Thoracic aorta (tissue), 2 donors: Measurements from ENCODE around the gene TARP.

Experiments
- ATAC-seq: fragments of 150-250 bp; one replicate; pipeline ENCODE4 v1.8.0; 2017; ENCODE audit warnings: low read depth; ENCODE audit not compliant: insufficient number of reproducible peaks, low FRiP score
- DNase-seq: peaks from one replicate; pipeline ENCODE4 v3.0.0-alpha.2; 2020; ENCODE audit warnings: low spot score
- H3K27ac ChIP-seq, 2 donors: fragments of 200-600 bp; sonication (generic); 1 replicate in 1 of 2; 2 replicates in 1 of 2; pipeline ENCODE4 v1.5.1; 2016; ENCODE audit warnings: mild to moderate bottlenecking in 2 of 2, moderate library complexity in 2 of 2
- H3K27me3 ChIP-seq: fragments of 200-600 bp; sonication (generic); replicated peaks from 2 replicates; pipeline ENCODE4 v1.6.0; 2016; ENCODE audit warnings: mild to moderate bottlenecking; ENCODE audit not compliant: insufficient read depth
- H3K36me3 ChIP-seq: fragments of 200-600 bp; sonication (generic); one replicate; pipeline ENCODE4 v1.5.1; 2016
- H3K4me1 ChIP-seq, 2 donors: fragments of 200-600 bp; sonication (generic); 1 replicate in 1 of 2; 2 replicates in 1 of 2; pipeline versions ENCODE4 v1.5.1 to v1.6.0; 2016; ENCODE audit warnings: low read depth in 2 of 2, mild to moderate bottlenecking in 1 of 2; ENCODE audit not compliant: control insufficient read depth in 1 of 2
- H3K4me3 ChIP-seq: fragments of 200-600 bp; sonication (generic); 2 replicates; pipeline ENCODE4 v1.5.1; 2016; ENCODE audit warnings: mild to moderate bottlenecking
- H3K9me3 ChIP-seq: fragments of 200-600 bp; sonication (generic); 2 replicates; pipeline ENCODE4 v1.5.1; 2016
- TF ChIP-seq, protein P1 (sequence below): fragments of 200-600 bp; sonication (generic); IDR thresholded peaks from one replicate; pipeline ENCODE4 v1.5.1; 2019; ENCODE audit warnings: antibody characterized with exemption

The TARP gene

DNA sequence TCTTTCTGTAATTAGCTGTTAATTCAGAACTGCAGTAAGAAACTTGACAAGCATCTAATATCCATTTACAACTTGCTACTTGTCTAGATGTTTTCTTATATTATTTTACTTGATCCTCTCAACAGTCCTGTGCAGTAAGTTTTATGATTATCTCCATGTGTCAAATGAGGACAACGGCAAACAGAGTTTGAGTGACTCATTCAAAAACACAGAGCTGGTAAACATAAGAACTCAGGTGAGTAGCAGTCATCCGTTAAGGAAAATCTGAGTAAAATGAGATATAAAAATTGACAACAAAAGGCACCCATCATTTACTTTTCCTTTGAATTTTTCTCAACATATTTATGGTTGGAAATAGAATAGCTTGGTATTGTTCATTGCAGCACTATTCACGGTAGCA lies 19.0 kb upstream of the TARP start:
- no peak for DNase-seq
- Histone ChIP-seq H3K36me3 (no peaks in the 10 kb centered on the region), H3K9me3 (no peaks in the 10 kb centered on the region), H3K4me1 (no peaks in the 10 kb centered on the region), H3K27me3 (no peaks in the 10 kb centered on the region), H3K4me3 (no peak overlapping the region), H3K27ac (no peak overlapping the region)
- no peak for ATAC-seq
- TF ChIP-seq, protein P1, sequence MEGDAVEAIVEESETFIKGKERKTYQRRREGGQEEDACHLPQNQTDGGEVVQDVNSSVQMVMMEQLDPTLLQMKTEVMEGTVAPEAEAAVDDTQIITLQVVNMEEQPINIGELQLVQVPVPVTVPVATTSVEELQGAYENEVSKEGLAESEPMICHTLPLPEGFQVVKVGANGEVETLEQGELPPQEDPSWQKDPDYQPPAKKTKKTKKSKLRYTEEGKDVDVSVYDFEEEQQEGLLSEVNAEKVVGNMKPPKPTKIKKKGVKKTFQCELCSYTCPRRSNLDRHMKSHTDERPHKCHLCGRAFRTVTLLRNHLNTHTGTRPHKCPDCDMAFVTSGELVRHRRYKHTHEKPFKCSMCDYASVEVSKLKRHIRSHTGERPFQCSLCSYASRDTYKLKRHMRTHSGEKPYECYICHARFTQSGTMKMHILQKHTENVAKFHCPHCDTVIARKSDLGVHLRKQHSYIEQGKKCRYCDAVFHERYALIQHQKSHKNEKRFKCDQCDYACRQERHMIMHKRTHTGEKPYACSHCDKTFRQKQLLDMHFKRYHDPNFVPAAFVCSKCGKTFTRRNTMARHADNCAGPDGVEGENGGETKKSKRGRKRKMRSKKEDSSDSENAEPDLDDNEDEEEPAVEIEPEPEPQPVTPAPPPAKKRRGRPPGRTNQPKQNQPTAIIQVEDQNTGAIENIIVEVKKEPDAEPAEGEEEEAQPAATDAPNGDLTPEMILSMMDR = no peak

DNA sequence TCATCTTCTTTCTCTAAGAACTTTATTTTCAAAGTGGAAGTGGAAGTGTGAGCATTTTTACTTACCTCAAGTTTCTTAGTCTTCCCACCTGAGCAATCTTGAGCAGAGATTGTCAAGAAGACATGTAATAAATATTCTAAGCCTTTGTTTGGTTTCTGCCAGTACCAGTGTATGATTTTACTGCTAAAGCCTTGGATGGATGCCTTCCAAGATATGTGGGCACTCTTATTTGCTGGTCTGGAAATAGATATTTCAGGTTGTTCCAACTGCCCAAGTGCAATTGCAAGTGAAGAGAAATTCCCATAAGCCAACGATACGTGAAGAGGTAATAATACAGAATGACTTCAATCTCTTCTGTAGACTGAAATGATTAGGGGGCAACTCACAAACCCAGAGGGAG lies 18.2 kb upstream of the TARP start:
- no peak overlapping the region for H3K27ac ChIP-seq
- no peaks in the 10 kb centered on the region for H3K27me3 ChIP-seq
- no peak for DNase-seq
- no peaks in the 10 kb centered on the region for H3K9me3 ChIP-seq
- ATAC-seq = no peak
- H3K4me1 ChIP-seq = no peaks in the 10 kb centered on the region
- no peak overlapping the region for H3K4me3 ChIP-seq
- H3K36me3 ChIP-seq = no peaks in the 10 kb centered on the region
- TF ChIP-seq, protein P1 = no peak

DNA sequence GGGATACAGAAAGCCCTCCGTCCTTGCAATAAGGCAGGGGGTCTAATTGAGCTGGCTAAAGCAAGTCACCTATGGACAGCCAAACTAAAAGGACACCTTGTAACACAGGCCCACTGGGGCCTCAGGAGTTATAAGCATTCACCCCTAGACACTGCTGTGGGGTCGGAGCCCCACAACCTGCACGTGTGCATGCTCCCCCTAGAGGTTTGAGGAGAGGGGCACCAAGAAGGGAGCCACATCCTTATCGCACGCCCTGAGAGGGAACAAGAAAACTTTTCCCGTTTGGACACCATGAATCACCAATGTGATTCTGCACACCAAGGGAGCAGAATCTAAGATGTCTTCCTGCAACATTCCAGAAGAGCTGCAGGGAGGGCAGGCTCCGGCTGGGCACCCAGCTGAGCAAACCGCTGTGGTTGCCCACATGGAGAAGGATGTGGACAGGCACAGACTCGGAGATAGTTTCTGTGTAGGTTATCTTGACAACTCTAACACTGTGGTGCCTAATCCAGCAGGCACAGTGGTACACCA lies 17.7 kb upstream of the TARP start:
- Histone ChIP-seq H3K27ac (no peak overlapping the region), H3K27me3 (no peaks in the 10 kb centered on the region), H3K36me3 (no peaks in the 10 kb centered on the region), H3K4me1 (no peaks in the 10 kb centered on the region), H3K9me3 (no peaks in the 10 kb centered on the region), H3K4me3 (no peak overlapping the region)
- DNase-seq (no peak), ATAC-seq (no peak)
- TF ChIP-seq, protein P1 = no peak

DNA sequence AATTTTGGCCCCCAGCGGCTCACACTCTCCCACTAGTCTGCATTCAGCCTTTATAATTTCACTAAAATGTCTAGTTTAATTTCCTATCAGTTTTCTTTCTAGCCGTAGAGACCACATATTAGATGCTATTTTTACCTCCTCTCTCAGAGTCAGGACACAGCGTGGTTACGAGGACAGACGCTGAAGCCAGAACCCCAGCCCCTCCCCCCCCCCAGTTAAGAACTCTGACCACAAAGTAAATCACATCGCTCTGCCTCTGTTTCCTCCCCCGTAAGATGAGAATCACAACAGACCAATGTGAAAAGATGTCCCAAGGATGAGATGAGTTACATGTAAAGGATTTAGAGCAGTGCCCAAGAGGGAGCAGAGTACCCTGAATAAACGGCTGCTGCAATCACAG lies 11.1 kb upstream of the TARP start:
- Histone ChIP-seq H3K27me3 (no peaks in the 10 kb centered on the region), H3K9me3 (no peaks in the 10 kb centered on the region), H3K36me3 (no peaks in the 10 kb centered on the region), H3K27ac (no peak overlapping the region), H3K4me1 (no peaks in the 10 kb centered on the region), H3K4me3 (no peak overlapping the region)
- no peak for DNase-seq
- TF ChIP-seq, protein P1 = no peak
- ATAC-seq = no peak

DNA sequence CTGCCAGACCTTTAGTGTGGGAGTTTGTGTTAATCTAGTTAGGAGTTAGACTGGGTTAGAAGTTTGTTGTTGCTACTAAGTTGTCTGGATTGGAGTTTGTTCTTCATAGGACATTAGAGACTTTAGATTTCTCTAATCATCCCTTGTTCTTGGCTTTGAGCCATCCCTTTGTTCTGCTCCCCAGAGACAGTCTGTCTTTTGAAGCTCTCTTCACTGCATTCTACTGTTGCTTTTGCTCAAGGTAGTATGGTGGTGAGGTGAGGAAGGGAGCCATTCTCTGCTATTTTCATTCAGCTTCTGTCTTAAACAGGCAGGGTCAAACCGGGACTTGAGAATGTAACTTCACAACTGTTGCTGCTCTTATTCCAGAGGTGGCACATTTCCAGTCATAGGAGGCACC lies 10.4 kb upstream of the TARP start:
- Histone ChIP-seq H3K27me3 (no peaks in the 10 kb centered on the region), H3K9me3 (no peaks in the 10 kb centered on the region), H3K27ac (no peak overlapping the region), H3K4me3 (no peak overlapping the region), H3K4me1 (no peaks in the 10 kb centered on the region), H3K36me3 (no peaks in the 10 kb centered on the region)
- ATAC-seq (no peak), DNase-seq (no peak)
- TF ChIP-seq, protein P1 = no peak
